Lower lobe of right lung (tissue), 2 donors: ENCODE data around the gene PROK1. TPM values are rescaled to one million over a fixed set of nuclear protein-coding genes. Genes with fewer than 3 reads are reported as not detected.

Experiments used
- ATAC-seq, 2 donors: fragments of 200-7000 bp; cut with Tn5 transposase; one replicate each; pipeline ENCODE4 v1.9.1; 2020 to 2022; ENCODE audit warnings: mild to moderate bottlenecking in 2 of 2, moderate library complexity in 2 of 2
- DNase-seq: peaks from one replicate; pipeline ENCODE4 v3.0.0-alpha.2; 2020
- H3K27ac ChIP-seq: fragments of 200-600 bp; one replicate; pipeline ENCODE4 v1.8.0; 2022
- H3K27me3 ChIP-seq: fragments of 200-600 bp; one replicate; pipeline ENCODE4 v1.8.0; 2022; ENCODE audit warnings: low read depth
- H3K36me3 ChIP-seq: fragments of 200-600 bp; one replicate; pipeline ENCODE4 v1.8.0; 2022; ENCODE audit warnings: mild to moderate bottlenecking
- H3K4me1 ChIP-seq: fragments of 200-600 bp; one replicate; pipeline ENCODE4 v1.8.0; 2022
- H3K4me3 ChIP-seq: fragments of 200-600 bp; one replicate; pipeline ENCODE4 v1.8.0; 2022; ENCODE audit warnings: mild to moderate bottlenecking
- H3K9me3 ChIP-seq: fragments of 200-600 bp; one replicate; pipeline ENCODE4 v1.8.0; 2022
- CTCF ChIP-seq: fragments of 200-600 bp; IDR thresholded peaks from one replicate; pipeline ENCODE4 v1.8.0; 2022; ENCODE audit warnings: antibody characterized with exemption, mild to moderate bottlenecking
- intact Hi-C: fragments of 100-400 bp; cut with DNase I; formaldehyde crosslinking; loops from one replicate; pipeline ENCODE4 v1.11.0; 2022
- total RNA-seq: library from RNA; stranded (reverse); fragmentation: NEBNext Ultra II Directional; extraction: Animal tissue kit (Norgen Biotek cat#: 25700); gene quantifications from one replicate; pipeline ENCODE4 v1.2.1, GENCODE V29; 2021
- donor health status: DM: no; HTN: yes; CAD: no; lungs with severe emphysema.

Gene PROK1
- total RNA-seq, 1 donor from 2014 or later, result not detected

DNA sequence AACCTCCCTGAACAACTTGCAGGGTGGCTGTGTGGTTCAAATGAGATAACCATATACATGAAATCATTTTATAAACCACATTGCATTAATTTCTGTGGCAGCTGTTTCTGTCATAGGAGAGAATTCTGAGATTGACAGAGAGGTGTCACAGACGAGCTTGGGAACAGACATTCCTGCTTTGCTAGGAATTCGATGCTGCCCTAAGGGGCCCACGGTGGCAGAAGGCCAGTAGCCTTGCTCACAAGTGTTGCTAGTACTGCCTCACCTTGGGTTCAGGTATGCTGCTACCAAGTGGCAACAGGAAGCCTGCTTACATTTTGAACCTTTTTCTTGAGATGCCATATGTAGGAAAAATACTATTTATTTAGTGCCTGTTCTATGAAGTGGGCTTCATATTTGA, 54.6 kb downstream of the PROK1 start:
- no peak for TF ChIP-seq CTCF
- DNase-seq (peak; percentile 30), ATAC-seq (no peak)
- H3K27ac ChIP-seq, result no peak overlapping the region
- no peaks in the 10 kb centered on the region for H3K36me3 ChIP-seq
- no peak overlapping the region for H3K4me3 ChIP-seq
- H3K27me3 ChIP-seq, result no peaks in the 10 kb centered on the region
- intact Hi-C loops, result no loop called here
- peaks cover 7% of the 10 kb centered on the region for H3K4me1 ChIP-seq
- no peaks in the 10 kb centered on the region for H3K9me3 ChIP-seq

GRCh38 chr1:110506541-110506940, 55.6 kb downstream of the PROK1 start:
- peak; percentile 19 for DNase-seq
- no peak for TF ChIP-seq CTCF
- no peak overlapping the region for H3K27ac ChIP-seq
- H3K27me3 ChIP-seq, result no peaks in the 10 kb centered on the region
- no peak for ATAC-seq
- peaks cover 7% of the 10 kb centered on the region for H3K4me1 ChIP-seq
- no peaks in the 10 kb centered on the region for H3K36me3 ChIP-seq
- no peaks in the 10 kb centered on the region for H3K9me3 ChIP-seq
- H3K4me3 ChIP-seq, result no peak overlapping the region
- intact Hi-C loops, result no loop called here

Other genes starting within 250 kb of the PROK1 start
- 10.0 TPM for gene KCNC4, start 240.8 kb upstream of the PROK1 start, total RNA-seq
- gene RBM15, start 111.8 kb upstream of the PROK1 start, total RNA-seq, result 23.3 TPM
- gene SLC16A4, start 60.1 kb upstream of the PROK1 start, total RNA-seq, result 9.6 TPM
- gene LAMTOR5, start 43.5 kb upstream of the PROK1 start, total RNA-seq, result 121 TPM
- gene KCNA10, start 68.0 kb downstream of the PROK1 start, total RNA-seq, result not detected
- 0.77 TPM for gene KCNA2, start 155.2 kb downstream of the PROK1 start, total RNA-seq
- 19.4 TPM for gene KCNA3, start 223.8 kb downstream of the PROK1 start, total RNA-seq